ENCODE data around the gene PDCD2. TPM values are rescaled to one million over a fixed set of nuclear protein-coding genes. Genes with fewer than 3 reads are reported as not detected.

Gene PDCD2
- total and polyA plus RNA-seq, 9 of the 15 experiments (the other 6 are each of a cell fraction or from before 2014, with no cell fraction given), result 67.3 to 430 (median 318) TPM

DNA sequence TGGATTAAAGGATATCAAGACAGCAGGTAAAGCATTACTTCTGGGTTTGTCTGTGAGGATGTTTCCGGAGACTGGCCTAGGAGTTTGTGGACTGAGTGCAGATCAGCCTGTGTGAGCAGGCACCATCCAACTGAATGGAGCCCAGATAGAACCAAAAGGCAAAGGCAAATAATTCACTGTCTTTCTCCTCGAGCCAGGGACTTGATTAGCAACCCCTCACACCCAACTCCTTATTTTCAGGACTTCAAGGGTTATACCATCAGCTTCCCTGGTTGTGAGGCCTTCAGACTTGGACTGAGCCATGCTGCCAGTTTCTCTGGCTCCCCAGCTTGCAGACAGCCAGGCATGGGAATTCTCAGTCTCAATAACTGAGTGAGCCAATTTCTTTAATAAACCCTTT is 50.6 kb downstream of the PDCD2 start (continued):
- TF ChIP-seq, protein P1, sequence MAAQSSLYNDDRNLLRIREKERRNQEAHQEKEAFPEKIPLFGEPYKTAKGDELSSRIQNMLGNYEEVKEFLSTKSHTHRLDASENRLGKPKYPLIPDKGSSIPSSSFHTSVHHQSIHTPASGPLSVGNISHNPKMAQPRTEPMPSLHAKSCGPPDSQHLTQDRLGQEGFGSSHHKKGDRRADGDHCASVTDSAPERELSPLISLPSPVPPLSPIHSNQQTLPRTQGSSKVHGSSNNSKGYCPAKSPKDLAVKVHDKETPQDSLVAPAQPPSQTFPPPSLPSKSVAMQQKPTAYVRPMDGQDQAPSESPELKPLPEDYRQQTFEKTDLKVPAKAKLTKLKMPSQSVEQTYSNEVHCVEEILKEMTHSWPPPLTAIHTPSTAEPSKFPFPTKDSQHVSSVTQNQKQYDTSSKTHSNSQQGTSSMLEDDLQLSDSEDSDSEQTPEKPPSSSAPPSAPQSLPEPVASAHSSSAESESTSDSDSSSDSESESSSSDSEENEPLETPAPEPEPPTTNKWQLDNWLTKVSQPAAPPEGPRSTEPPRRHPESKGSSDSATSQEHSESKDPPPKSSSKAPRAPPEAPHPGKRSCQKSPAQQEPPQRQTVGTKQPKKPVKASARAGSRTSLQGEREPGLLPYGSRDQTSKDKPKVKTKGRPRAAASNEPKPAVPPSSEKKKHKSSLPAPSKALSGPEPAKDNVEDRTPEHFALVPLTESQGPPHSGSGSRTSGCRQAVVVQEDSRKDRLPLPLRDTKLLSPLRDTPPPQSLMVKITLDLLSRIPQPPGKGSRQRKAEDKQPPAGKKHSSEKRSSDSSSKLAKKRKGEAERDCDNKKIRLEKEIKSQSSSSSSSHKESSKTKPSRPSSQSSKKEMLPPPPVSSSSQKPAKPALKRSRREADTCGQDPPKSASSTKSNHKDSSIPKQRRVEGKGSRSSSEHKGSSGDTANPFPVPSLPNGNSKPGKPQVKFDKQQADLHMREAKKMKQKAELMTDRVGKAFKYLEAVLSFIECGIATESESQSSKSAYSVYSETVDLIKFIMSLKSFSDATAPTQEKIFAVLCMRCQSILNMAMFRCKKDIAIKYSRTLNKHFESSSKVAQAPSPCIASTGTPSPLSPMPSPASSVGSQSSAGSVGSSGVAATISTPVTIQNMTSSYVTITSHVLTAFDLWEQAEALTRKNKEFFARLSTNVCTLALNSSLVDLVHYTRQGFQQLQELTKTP (IDR thresholded peaks at IDR 0.05; ENCODE audit: low read depth in 1 of 2, partially characterized antibody in 2 of 2), result no peak
- TF ChIP-seq CHCHD3 (CRISPR knock-in tag; IDR thresholded peaks at IDR 0.05), result no peak
- TF ChIP-seq GTF2E2 (tag; IDR thresholded peaks at IDR 0.05), result no peak
- TF ChIP-seq NCOA4 (IDR thresholded peaks at IDR 0.05; ENCODE audit: partially characterized antibody), result no peak
- TF ChIP-seq, protein P2, sequence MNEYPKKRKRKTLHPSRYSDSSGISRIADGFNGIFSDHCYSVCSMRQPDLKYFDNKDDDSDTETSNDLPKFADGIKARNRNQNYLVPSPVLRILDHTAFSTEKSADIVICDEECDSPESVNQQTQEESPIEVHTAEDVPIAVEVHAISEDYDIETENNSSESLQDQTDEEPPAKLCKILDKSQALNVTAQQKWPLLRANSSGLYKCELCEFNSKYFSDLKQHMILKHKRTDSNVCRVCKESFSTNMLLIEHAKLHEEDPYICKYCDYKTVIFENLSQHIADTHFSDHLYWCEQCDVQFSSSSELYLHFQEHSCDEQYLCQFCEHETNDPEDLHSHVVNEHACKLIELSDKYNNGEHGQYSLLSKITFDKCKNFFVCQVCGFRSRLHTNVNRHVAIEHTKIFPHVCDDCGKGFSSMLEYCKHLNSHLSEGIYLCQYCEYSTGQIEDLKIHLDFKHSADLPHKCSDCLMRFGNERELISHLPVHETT (CRISPR knock-in tag; conservative IDR thresholded peaks at IDR 0.05 in 1 of 2, IDR thresholded peaks at IDR 0.05 in 1 of 2), result no peak
- TF ChIP-seq CBX8 (IDR thresholded peaks at IDR 0.05; ENCODE audit: borderline replicate concordance, extremely low read depth, low read depth, low read length, poor library complexity, severe bottlenecking), result no peak
- no peak for TF ChIP-seq STAT5B (CRISPR knock-in tag; IDR thresholded peaks at IDR 0.05)
- peak; percentile 37; the same call in 1 of the 2 replicates for TF ChIP-seq SUPT5H (IDR thresholded peaks at IDR 0.05)
- TF ChIP-seq, protein P3, sequence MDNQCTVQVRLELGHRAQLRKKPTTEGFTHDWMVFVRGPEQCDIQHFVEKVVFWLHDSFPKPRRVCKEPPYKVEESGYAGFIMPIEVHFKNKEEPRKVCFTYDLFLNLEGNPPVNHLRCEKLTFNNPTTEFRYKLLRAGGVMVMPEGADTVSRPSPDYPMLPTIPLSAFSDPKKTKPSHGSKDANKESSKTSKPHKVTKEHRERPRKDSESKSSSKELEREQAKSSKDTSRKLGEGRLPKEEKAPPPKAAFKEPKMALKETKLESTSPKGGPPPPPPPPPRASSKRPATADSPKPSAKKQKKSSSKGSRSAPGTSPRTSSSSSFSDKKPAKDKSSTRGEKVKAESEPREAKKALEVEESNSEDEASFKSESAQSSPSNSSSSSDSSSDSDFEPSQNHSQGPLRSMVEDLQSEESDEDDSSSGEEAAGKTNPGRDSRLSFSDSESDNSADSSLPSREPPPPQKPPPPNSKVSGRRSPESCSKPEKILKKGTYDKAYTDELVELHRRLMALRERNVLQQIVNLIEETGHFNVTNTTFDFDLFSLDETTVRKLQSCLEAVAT (IDR thresholded peaks at IDR 0.05), result no peak
- TF ChIP-seq NRF1 (conservative IDR thresholded peaks at IDR 0.05 in 1 of 2, IDR thresholded peaks at IDR 0.05 in 1 of 2), result no peak
- no peak for TF ChIP-seq CBFA2T2 (conservative IDR thresholded peaks at IDR 0.05)
- 0 out of 2 replicates have a peak, but pooled peaks have one; percentile 20 for TF ChIP-seq MYNN (IDR thresholded peaks at IDR 0.05)
- TF ChIP-seq MYNN (CRISPR knock-in tag; IDR thresholded peaks at IDR 0.05), result no peak
- TF ChIP-seq POLR2A (conservative IDR thresholded peaks at IDR 0.05), result peak; percentile 67
- no peak for TF ChIP-seq NR1H2 (CRISPR knock-in tag; IDR thresholded peaks at IDR 0.05)
- no peak for TF ChIP-seq DMBX1 (CRISPR knock-in tag; IDR thresholded peaks at IDR 0.05; ENCODE audit: borderline replicate concordance)
- no peak for TF ChIP-seq ELF1 (tag; IDR thresholded peaks at IDR 0.05)
- TF ChIP-seq, protein P4, sequence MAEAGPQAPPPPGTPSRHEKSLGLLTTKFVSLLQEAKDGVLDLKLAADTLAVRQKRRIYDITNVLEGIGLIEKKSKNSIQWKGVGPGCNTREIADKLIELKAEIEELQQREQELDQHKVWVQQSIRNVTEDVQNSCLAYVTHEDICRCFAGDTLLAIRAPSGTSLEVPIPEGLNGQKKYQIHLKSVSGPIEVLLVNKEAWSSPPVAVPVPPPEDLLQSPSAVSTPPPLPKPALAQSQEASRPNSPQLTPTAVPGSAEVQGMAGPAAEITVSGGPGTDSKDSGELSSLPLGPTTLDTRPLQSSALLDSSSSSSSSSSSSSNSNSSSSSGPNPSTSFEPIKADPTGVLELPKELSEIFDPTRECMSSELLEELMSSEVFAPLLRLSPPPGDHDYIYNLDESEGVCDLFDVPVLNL (CRISPR knock-in tag; IDR thresholded peaks at IDR 0.05; ENCODE audit: low read depth), result no peak
- TF ChIP-seq CBX2 (IDR thresholded peaks at IDR 0.05; ENCODE audit: insufficient read depth, low read length, poor library complexity, severe bottlenecking), result no peak
- TF ChIP-seq E2F3 (CRISPR knock-in tag; IDR thresholded peaks at IDR 0.05), result no peak
- TF ChIP-seq, protein P5, sequence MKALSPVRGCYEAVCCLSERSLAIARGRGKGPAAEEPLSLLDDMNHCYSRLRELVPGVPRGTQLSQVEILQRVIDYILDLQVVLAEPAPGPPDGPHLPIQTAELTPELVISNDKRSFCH (CRISPR knock-in tag; IDR thresholded peaks at IDR 0.05), result no peak
- TF ChIP-seq, protein P5 (tag; IDR thresholded peaks at IDR 0.05), result no peak

Data from K562 (cell line).